ENCODE results near the gene C1QTNF9. TPM values are rescaled to one million over a fixed set of nuclear protein-coding genes. Genes with fewer than 3 reads are reported as not detected.

Gene C1QTNF9
- total and polyA plus RNA-seq, 7 donors: 0.25 to 4.6 (median 2.9) TPM

GRCh38 chr13:24301434-24301833 is 7.9 kb upstream of the C1QTNF9 start:
- DNase-seq (no peak), ATAC-seq (no peak)
- intact Hi-C loops (cut with DNase I): no loop called here
- Histone ChIP-seq H3K9me3 (no peaks in the 10 kb centered on the region), H3K4me1 (no peaks in the 10 kb centered on the region), H3K4me3 (no peak overlapping the region), H3K36me3 (ENCODE audit: insufficient read depth in 1 of 2, low read depth in 1 of 2) (peaks cover 0 to 18% of the 10 kb centered on the region in 2 donors), H3K27me3 (ENCODE audit: insufficient read depth in 3 of 3, low read length in 2 of 3) (no peaks in the 10 kb centered on the region), H3K27ac (no peak overlapping the region)
- 72 to 77% (median 72%) methylated on average over 12 of the region's 12 CpGs for WGBS, 3 donors
- TF ChIP-seq CTCF (IDR thresholded peaks at IDR 0.05): no peak

GRCh38 chr13:24301911-24302310 is 7.5 kb upstream of the C1QTNF9 start:
- intact Hi-C loops (cut with DNase I): no loop called here
- Histone ChIP-seq H3K36me3 (ENCODE audit: insufficient read depth in 1 of 2, low read depth in 1 of 2) (peaks cover 0 to 18% of the 10 kb centered on the region in 2 donors), H3K4me3 (no peak overlapping the region), H3K27me3 (ENCODE audit: insufficient read depth in 3 of 3, low read length in 2 of 3) (no peaks in the 10 kb centered on the region), H3K9me3 (no peaks in the 10 kb centered on the region), H3K4me1 (no peaks in the 10 kb centered on the region), H3K27ac (no peak overlapping the region)
- ATAC-seq: no peak
- DNase-seq: no peak
- no peak for TF ChIP-seq CTCF (IDR thresholded peaks at IDR 0.05)
- 84 to 86% (median 86%) methylated on average over 7 of the region's 7 CpGs for WGBS, 3 donors

GRCh38 chr13:24304620-24305019 is 4.8 kb upstream of the C1QTNF9 start:
- Histone ChIP-seq H3K4me3 (no peak overlapping the region), H3K27ac (no peak overlapping the region), H3K27me3 (ENCODE audit: insufficient read depth in 3 of 3, low read length in 2 of 3) (no peaks in the 10 kb centered on the region), H3K36me3 (ENCODE audit: insufficient read depth in 1 of 2, low read depth in 1 of 2) (peaks cover 0 to 3% of the 10 kb centered on the region in 2 donors), H3K9me3 (no peaks in the 10 kb centered on the region), H3K4me1 (no peaks in the 10 kb centered on the region)
- no peak for TF ChIP-seq CTCF (IDR thresholded peaks at IDR 0.05)
- 76 to 83% (median 80%) methylated on average over 5 of the region's 5 CpGs for WGBS, 3 donors
- intact Hi-C loops (cut with DNase I): no loop called here
- no peak for ATAC-seq
- DNase-seq: no peak

GRCh38 chr13:24306632-24307031 is 2.7 kb upstream of the C1QTNF9 start:
- H3K4me3 ChIP-seq: no peak overlapping the region
- no peak overlapping the region for H3K27ac ChIP-seq
- ATAC-seq (no peak), DNase-seq (no peak)
- WGBS, 3 donors: 94 to 96% (median 95%) methylated on average over 1 of the region's 1 CpG
- no peaks in the 10 kb centered on the region for H3K4me1 ChIP-seq
- no peaks in the 10 kb centered on the region for H3K9me3 ChIP-seq
- no peak for TF ChIP-seq CTCF (IDR thresholded peaks at IDR 0.05)
- H3K36me3 ChIP-seq (ENCODE audit: insufficient read depth in 1 of 2, low read depth in 1 of 2): peaks cover 0 to 3% of the 10 kb centered on the region in 2 donors
- intact Hi-C loops (cut with DNase I): no loop called here
- no peaks in the 10 kb centered on the region for H3K27me3 ChIP-seq (ENCODE audit: insufficient read depth in 3 of 3, low read length in 2 of 3)
